ENCODE results near the gene CNTRL.

DNA sequence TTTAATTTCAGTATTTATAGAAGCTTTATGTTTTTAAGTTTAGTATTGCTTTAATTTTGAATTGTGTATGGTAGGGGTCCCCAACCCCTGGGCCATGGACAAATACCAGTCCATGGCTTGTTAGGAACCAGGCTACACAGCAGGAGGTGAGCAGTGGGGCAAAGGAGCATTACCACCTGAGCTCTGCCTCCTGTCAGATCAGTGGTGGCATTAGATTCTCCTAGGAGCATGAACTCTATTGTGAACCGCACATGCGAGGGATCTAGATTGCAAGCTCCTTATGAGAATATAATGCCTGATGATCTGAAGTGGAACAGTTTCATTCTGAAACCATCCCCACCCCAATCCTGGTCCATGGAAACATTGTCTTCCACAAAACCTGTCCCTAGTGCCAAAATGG is 26.6 kb upstream of the CNTRL start:
- no peak for TF ChIP-seq EP300 (conservative IDR thresholded peaks at IDR 0.05; ENCODE audit: poor library complexity, severe bottlenecking)
- TF ChIP-seq, protein P1, sequence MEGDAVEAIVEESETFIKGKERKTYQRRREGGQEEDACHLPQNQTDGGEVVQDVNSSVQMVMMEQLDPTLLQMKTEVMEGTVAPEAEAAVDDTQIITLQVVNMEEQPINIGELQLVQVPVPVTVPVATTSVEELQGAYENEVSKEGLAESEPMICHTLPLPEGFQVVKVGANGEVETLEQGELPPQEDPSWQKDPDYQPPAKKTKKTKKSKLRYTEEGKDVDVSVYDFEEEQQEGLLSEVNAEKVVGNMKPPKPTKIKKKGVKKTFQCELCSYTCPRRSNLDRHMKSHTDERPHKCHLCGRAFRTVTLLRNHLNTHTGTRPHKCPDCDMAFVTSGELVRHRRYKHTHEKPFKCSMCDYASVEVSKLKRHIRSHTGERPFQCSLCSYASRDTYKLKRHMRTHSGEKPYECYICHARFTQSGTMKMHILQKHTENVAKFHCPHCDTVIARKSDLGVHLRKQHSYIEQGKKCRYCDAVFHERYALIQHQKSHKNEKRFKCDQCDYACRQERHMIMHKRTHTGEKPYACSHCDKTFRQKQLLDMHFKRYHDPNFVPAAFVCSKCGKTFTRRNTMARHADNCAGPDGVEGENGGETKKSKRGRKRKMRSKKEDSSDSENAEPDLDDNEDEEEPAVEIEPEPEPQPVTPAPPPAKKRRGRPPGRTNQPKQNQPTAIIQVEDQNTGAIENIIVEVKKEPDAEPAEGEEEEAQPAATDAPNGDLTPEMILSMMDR (IDR thresholded peaks at IDR 0.05; ENCODE audit: poor library complexity, severe bottlenecking): no peak

Data from neural cell (in vitro differentiated cells).